GM12864 (cell line): Measurements from ENCODE around the gene WWC2.

Experiments
- DNase-seq: peaks from one replicate; pipeline ENCODE4 v3.0.0-alpha.2; 2011; ENCODE audit warnings: low read depth
- H3K4me3 ChIP-seq: 2 replicates; pipeline ENCODE4 v1.5.1; 2011; ENCODE audit warnings: mild to moderate bottlenecking, low read depth, low read length, control low read depth
- CTCF ChIP-seq: IDR thresholded peaks from 2 replicates; pipeline ENCODE4 v1.5.1; 2011; ENCODE audit warnings: low read depth, mild to moderate bottlenecking, moderate library complexity, low read length, control low read depth, inconsistent platforms; ENCODE audit errors: missing control alignments

The WWC2 gene

GRCh38 chr4:183180096-183180495, 81.0 kb downstream of the WWC2 start:
- H3K4me3 ChIP-seq: no peak overlapping the region
- TF ChIP-seq CTCF: no peak
- DNase-seq: no peak

GRCh38 chr4:183180621-183181020, 81.6 kb downstream of the WWC2 start:
- DNase-seq: no peak
- no peak for TF ChIP-seq CTCF
- H3K4me3 ChIP-seq: no peak overlapping the region

- DNase-seq: no peak
- no peak for TF ChIP-seq CTCF
- no peak overlapping the region for H3K4me3 ChIP-seq
These were observed 82.0 kb downstream of the WWC2 start for GRCh38 chr4:183181081-183181480.

GRCh38 chr4:183182873-183183725, 84.0 kb downstream of the WWC2 start:
- DNase-seq: no peak
- H3K4me3 ChIP-seq: no peak overlapping the region
- TF ChIP-seq CTCF: no peak

GRCh38 chr4:183183906-183184535, 85.0 kb downstream of the WWC2 start:
- H3K4me3 ChIP-seq: no peak overlapping the region
- no peak for DNase-seq
- TF ChIP-seq CTCF: no peak

GRCh38 chr4:183185018-183185417, 86.0 kb downstream of the WWC2 start:
- DNase-seq: peak; percentile 5
- no peak overlapping the region for H3K4me3 ChIP-seq
- TF ChIP-seq CTCF: no peak
